PC-3 (cell line): Measurements from ENCODE around the gene CAPN13. TPM values are rescaled to one million over a fixed set of nuclear protein-coding genes. Genes with fewer than 3 reads are reported as not detected.

Source experiments
- ATAC-seq: fragments of 200-7000 bp; cut with Tn5 transposase; 2 replicates; pipeline ENCODE4 v1.9.1; 2020; ENCODE audit warnings: mild to moderate bottlenecking, moderate library complexity
- BruUV-seq: library from RNA; stranded (reverse); fragments of 400-500 nt; replicated peaks from 2 replicates; lab custom pipeline; 2021; lab: Mats Ljungman, UMichigan
- CTCF ChIA-PET: fragments of 300-600 bp; sonication (Branson Sonifier 250); formaldehyde crosslinking; loops from one replicate; lab custom pipeline; 2022; ENCODE audit warnings: antibody characterized with exemption; lab: Charles Lee
- POLR2A ChIA-PET: fragments of 300-600 bp; sonication (Branson Sonifier 250); formaldehyde crosslinking; loops from one replicate; lab custom pipeline; 2022; ENCODE audit warnings: antibody characterized with exemption; ENCODE audit not compliant: unreplicated experiment; lab: Charles Lee
- DNase-seq: peaks from one replicate; pipeline ENCODE4 v3.0.0-alpha.2; 2015
- H2AFZ ChIP-seq: fragments of 300-600 bp; sonication (generic); 2 replicates; pipeline ENCODE4 v1.6.0; 2016; ENCODE audit warnings: antibody characterized with exemption, low read length
- H3F3A ChIP-seq: fragments of 300-600 bp; sonication (generic); one replicate; pipeline ENCODE4 v1.6.0; 2017; ENCODE audit warnings: antibody characterized with exemption, low read length, control low read depth, mild to moderate bottlenecking; ENCODE audit not compliant: unreplicated experiment
- H3K27ac ChIP-seq: fragments of 300-600 bp; sonication (generic); 2 replicates; pipeline ENCODE4 v1.5.1; 2016; ENCODE audit warnings: mild to moderate bottlenecking, low read length
- H3K27me3 ChIP-seq: fragments of 300-600 bp; sonication (generic); 2 replicates; pipeline ENCODE4 v1.6.1; 2016; ENCODE audit warnings: low read length, mixed read lengths
- H3K36me3 ChIP-seq: fragments of 300-600 bp; sonication (generic); 2 replicates; pipeline ENCODE4 v1.6.1; 2016; ENCODE audit warnings: low read depth, mixed run types, low read length, mixed read lengths
- H3K4me1 ChIP-seq: fragments of 300-600 bp; sonication (generic); 2 replicates; pipeline ENCODE4 v1.5.1; 2016; ENCODE audit warnings: low read length; ENCODE audit not compliant: insufficient read depth
- H3K4me2 ChIP-seq: fragments of 300-600 bp; sonication (generic); 2 replicates; pipeline ENCODE4 v1.6.0; 2016; ENCODE audit warnings: low read length
- H3K4me3 ChIP-seq: fragments of 300-600 bp; sonication (generic); 2 replicates; pipeline ENCODE4 v1.5.1; 2016; ENCODE audit warnings: mild to moderate bottlenecking, low read length, mixed read lengths
- H3K79me2 ChIP-seq: fragments of 300-600 bp; sonication (generic); 2 replicates; pipeline ENCODE4 v1.6.1; 2017; ENCODE audit warnings: low read length, mixed read lengths
- H3K9ac ChIP-seq: fragments of 300-600 bp; sonication (generic); 2 replicates; pipeline ENCODE4 v1.6.0; 2016; ENCODE audit warnings: mild to moderate bottlenecking, low read length
- H3K9me2 ChIP-seq: fragments of 300-600 bp; sonication (generic); replicated peaks from 2 replicates; pipeline ENCODE4 v1.6.1; 2016; ENCODE audit warnings: mixed run types, low read length, mixed read lengths
- H3K9me3 ChIP-seq: fragments of 300-600 bp; sonication (generic); 2 replicates; pipeline ENCODE4 v1.6.1; 2016; ENCODE audit warnings: low read length, mixed read lengths
- H4K20me1 ChIP-seq: fragments of 300-600 bp; sonication (generic); 2 replicates; pipeline ENCODE4 v1.6.1; 2016; ENCODE audit warnings: low read length, mixed read lengths
- EZH2 ChIP-seq: fragments of 300-600 bp; sonication (generic); IDR thresholded peaks from one replicate; pipeline ENCODE4 v1.6.1; 2017; ENCODE audit warnings: antibody characterized with exemption, mild to moderate bottlenecking, low read length; ENCODE audit not compliant: unreplicated experiment
- EZH2phosphoT487 ChIP-seq: fragments of 300-600 bp; sonication (generic); IDR thresholded peaks from 2 replicates; pipeline ENCODE4 v1.6.1; 2018; ENCODE audit warnings: mild to moderate bottlenecking, antibody characterized with exemption, low read length, borderline replicate concordance
- intact Hi-C: fragments of 100-400 bp; cut with micrococcal nuclease; formaldehyde crosslinking; loops from 2 replicates; pipeline ENCODE4 v1.9.0; 2023
- total RNA-seq: library from RNA; depleted of rRNA; stranded (reverse); fragments of >200 nt; gene quantifications from 2 replicates; pipeline ENCODE4 v1.2.3, GENCODE V29; 2014
- TF ChIP-seq, protein P1 (sequence below): fragments of 300-600 bp; sonication (generic); conservative IDR thresholded peaks from 2 replicates; pipeline ENCODE4 v1.5.1; 2017; ENCODE audit warnings: antibody characterized with exemption, low read depth, mild to moderate bottlenecking, low read length

CAPN13 gene
- total RNA-seq, 1 experiment from 2014 or later: 0.44 TPM

- Histone ChIP-seq H3K4me2 (no peak overlapping the region), H4K20me1 (no peaks in the 10 kb centered on the region), H3K27me3 (peaks cover 24% of the 10 kb centered on the region), H3K79me2 (no peaks in the 10 kb centered on the region), H3K9ac (no peak overlapping the region), H3K36me3 (no peaks in the 10 kb centered on the region), H3K27ac (no peak overlapping the region), H3K9me3 (no peaks in the 10 kb centered on the region), H3F3A (no peaks in the 10 kb centered on the region), H2AFZ (no peak overlapping the region), H3K4me1 (peaks cover 14% of the 10 kb centered on the region), H3K9me2 (no peaks in the 10 kb centered on the region), H3K4me3 (no peak overlapping the region)
- DNase-seq: no peak
- TF ChIP-seq EZH2 (no peak), EZH2phosphoT487 (no peak)
- TF ChIP-seq, protein P1, sequence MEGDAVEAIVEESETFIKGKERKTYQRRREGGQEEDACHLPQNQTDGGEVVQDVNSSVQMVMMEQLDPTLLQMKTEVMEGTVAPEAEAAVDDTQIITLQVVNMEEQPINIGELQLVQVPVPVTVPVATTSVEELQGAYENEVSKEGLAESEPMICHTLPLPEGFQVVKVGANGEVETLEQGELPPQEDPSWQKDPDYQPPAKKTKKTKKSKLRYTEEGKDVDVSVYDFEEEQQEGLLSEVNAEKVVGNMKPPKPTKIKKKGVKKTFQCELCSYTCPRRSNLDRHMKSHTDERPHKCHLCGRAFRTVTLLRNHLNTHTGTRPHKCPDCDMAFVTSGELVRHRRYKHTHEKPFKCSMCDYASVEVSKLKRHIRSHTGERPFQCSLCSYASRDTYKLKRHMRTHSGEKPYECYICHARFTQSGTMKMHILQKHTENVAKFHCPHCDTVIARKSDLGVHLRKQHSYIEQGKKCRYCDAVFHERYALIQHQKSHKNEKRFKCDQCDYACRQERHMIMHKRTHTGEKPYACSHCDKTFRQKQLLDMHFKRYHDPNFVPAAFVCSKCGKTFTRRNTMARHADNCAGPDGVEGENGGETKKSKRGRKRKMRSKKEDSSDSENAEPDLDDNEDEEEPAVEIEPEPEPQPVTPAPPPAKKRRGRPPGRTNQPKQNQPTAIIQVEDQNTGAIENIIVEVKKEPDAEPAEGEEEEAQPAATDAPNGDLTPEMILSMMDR: no peak
- BruUV-seq: no TSS peak
- CTCF ChIA-PET: no interaction called here
- intact Hi-C loops: no loop called here
- POLR2A ChIA-PET: no interaction called here
- no peak for ATAC-seq
Measured at GRCh38 chr2:30752811-30753210, 54.4 kb downstream of the CAPN13 start.

DNA sequence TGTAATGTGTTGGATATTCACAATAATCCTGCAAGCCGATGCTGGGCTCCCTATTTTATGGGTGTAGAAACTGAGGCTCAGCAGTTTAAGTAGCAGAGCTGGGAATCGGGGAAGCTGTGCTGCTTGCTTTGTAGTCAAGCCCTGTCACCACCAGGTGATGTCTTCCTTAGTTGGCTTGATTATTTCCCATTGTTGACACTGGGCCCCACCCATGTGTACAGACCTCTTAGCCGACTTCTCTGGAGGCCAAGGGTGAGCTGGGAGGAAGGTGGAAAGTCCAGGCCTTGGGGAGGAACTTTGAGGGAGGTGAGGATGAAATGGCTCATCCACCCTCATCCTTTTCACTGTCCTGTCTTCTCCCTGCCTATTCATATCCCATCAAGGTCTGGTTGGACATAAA is 60.0 kb downstream of the CAPN13 start:
- Histone ChIP-seq H3K9me2 (no peaks in the 10 kb centered on the region), H3F3A (no peaks in the 10 kb centered on the region), H3K27me3 (peaks cover 35% of the 10 kb centered on the region), H3K79me2 (no peaks in the 10 kb centered on the region), H3K4me3 (no peak overlapping the region), H3K4me1 (peaks cover 10% of the 10 kb centered on the region; the same call in 1 of the 2 replicates), H2AFZ (no peak overlapping the region), H3K4me2 (no peak overlapping the region), H3K27ac (no peak overlapping the region), H3K9me3 (no peaks in the 10 kb centered on the region), H3K36me3 (no peaks in the 10 kb centered on the region), H3K9ac (no peak overlapping the region), H4K20me1 (no peaks in the 10 kb centered on the region)
- TF ChIP-seq EZH2 (no peak), EZH2phosphoT487 (no peak)
- TF ChIP-seq, protein P1: peak; percentile 33; the same call in 1 of the 2 replicates
- intact Hi-C loops: no loop called here
- ChIA-PET POLR2A (no interaction called here), CTCF (no interaction called here)
- BruUV-seq: no TSS peak
- peak; percentile 42; the same call in 1 of the 2 replicates for ATAC-seq
- peak; percentile 54 for DNase-seq

GRCh38 chr2:30744823-30745222 is 62.4 kb downstream of the CAPN13 start:
- H3F3A ChIP-seq: no peaks in the 10 kb centered on the region
- H3K4me3 ChIP-seq: no peak overlapping the region
- BruUV-seq: no TSS peak
- no peaks in the 10 kb centered on the region for H3K9me2 ChIP-seq
- TF ChIP-seq, protein P1: no peak
- TF ChIP-seq EZH2: no peak
- no peak for TF ChIP-seq EZH2phosphoT487
- no peaks in the 10 kb centered on the region for H3K36me3 ChIP-seq
- H3K27me3 ChIP-seq: peaks cover 29% of the 10 kb centered on the region; the same call in 1 of the 2 replicates
- no peaks in the 10 kb centered on the region for H3K9me3 ChIP-seq
- H3K27ac ChIP-seq: no peak overlapping the region
- H4K20me1 ChIP-seq: no peaks in the 10 kb centered on the region
- DNase-seq: no peak
- no peaks in the 10 kb centered on the region for H3K79me2 ChIP-seq
- intact Hi-C loops: no loop called here
- no peak overlapping the region for H3K9ac ChIP-seq
- no peak for ATAC-seq
- no peak overlapping the region for H2AFZ ChIP-seq
- ChIA-PET POLR2A (no interaction called here), CTCF (no interaction called here)
- no peak overlapping the region for H3K4me2 ChIP-seq
- peaks cover 10% of the 10 kb centered on the region; the same call in 1 of the 2 replicates for H3K4me1 ChIP-seq
